Dendritic cell treated with granulocyte-macrophage colony-stimulating factor and Interleukin-4, amounts not matched to agents 40 ng/mL and 50 ng/mL, for 4 days (primary cell): ENCODE results near the gene HES1.
A peak's percentile ranks its signal among the peaks of the same experiment; 100 is the strongest.
"Not testable (repeated sequence)": the region's sequence is repeated elsewhere in the genome, so short reads cannot be mapped to it uniquely, and the experiment has no call there.

Source experiments
- H3K27ac Mint-ChIP-seq: one replicate; pipeline ENCODE4 v1.8.0; 2022; ENCODE audit warnings: mild to moderate bottlenecking, mixed read lengths
- H3K27me3 Mint-ChIP-seq: one replicate; pipeline ENCODE4 v1.8.0; 2022; ENCODE audit warnings: mild to moderate bottlenecking, mixed read lengths
- H3K36me3 Mint-ChIP-seq: one replicate; pipeline ENCODE4 v1.8.0; 2022; ENCODE audit warnings: low read depth, mixed read lengths
- H3K4me1 Mint-ChIP-seq: one replicate; pipeline ENCODE4 v1.8.0; 2022; ENCODE audit warnings: low read depth, mixed read lengths
- H3K4me3 Mint-ChIP-seq: one replicate; pipeline ENCODE4 v1.8.0; 2022; ENCODE audit warnings: mild to moderate bottlenecking, moderate library complexity, mixed read lengths
- H3K9me3 Mint-ChIP-seq: one replicate; pipeline ENCODE4 v1.8.0; 2022; ENCODE audit warnings: mixed read lengths
- intact Hi-C: fragments of 100-400 bp; cut with micrococcal nuclease; formaldehyde crosslinking; loops from one replicate; pipeline ENCODE4 v1.15.0; 2022

The HES1 gene

GRCh38 chr3:194135806-194136518, at the start of gene HES1:
Gene HES1, plus strand, starts transcription at chr3:194136148. Its CDS starts 233 bp downstream, at chr3:194136381.
- H3K36me3 Mint-ChIP-seq = no peaks in the 10 kb centered on the region
- intact Hi-C loops = loop anchor here (5.0 kb wide), 2 partner anchors 164 to 349 kb away; no protein-coding TSS in a partner anchor
- peak within 1 kb of the TSS; percentile 79 for H3K4me3 Mint-ChIP-seq
- peak within 1 kb of the TSS; percentile 71 for H3K27ac Mint-ChIP-seq
- H3K27me3 Mint-ChIP-seq = peaks cover 79% of the 10 kb centered on the region
- H3K4me1 Mint-ChIP-seq = peaks cover 43% of the 10 kb centered on the region
- no peaks in the 10 kb centered on the region for H3K9me3 Mint-ChIP-seq

GRCh38 chr3:194086388-194087075, 49.4 kb upstream of the HES1 start:
- H3K4me3 Mint-ChIP-seq = no peak overlapping the region
- intact Hi-C loops = loop anchor here (5.0 kb wide), 2 partner anchors 39 to 46 kb away; no protein-coding TSS in a partner anchor

GRCh38 chr3:194087280-194087679, 48.7 kb upstream of the HES1 start:
- H3K36me3 Mint-ChIP-seq = no peaks in the 10 kb centered on the region
- H3K4me3 Mint-ChIP-seq = no peak overlapping the region
- intact Hi-C loops = loop anchor here (5.0 kb wide), 2 partner anchors 40 to 45 kb away; no protein-coding TSS in a partner anchor
- H3K4me1 Mint-ChIP-seq = peaks cover 60% of the 10 kb centered on the region
- no peak overlapping the region for H3K27ac Mint-ChIP-seq
- no peaks in the 10 kb centered on the region for H3K9me3 Mint-ChIP-seq
- peaks cover 57% of the 10 kb centered on the region for H3K27me3 Mint-ChIP-seq

More at GRCh38 chr3:194086388-194087075, 49.4 kb upstream of the HES1 start:
- Mint-ChIP-seq H3K4me1 (peaks cover 58% of the 10 kb centered on the region), H3K27me3 (peaks cover 59% of the 10 kb centered on the region), H3K9me3 (no peaks in the 10 kb centered on the region), H3K27ac (no peak overlapping the region), H3K36me3 (no peaks in the 10 kb centered on the region)

- H3K4me3 Mint-ChIP-seq = peak overlapping the region; percentile 2
- peaks cover 52% of the 10 kb centered on the region for H3K27me3 Mint-ChIP-seq
- no peaks in the 10 kb centered on the region for H3K9me3 Mint-ChIP-seq
- H3K4me1 Mint-ChIP-seq = peaks cover 62% of the 10 kb centered on the region
- intact Hi-C loops = loop anchor here (5.0 kb wide), 2 partner anchors 41 to 44 kb away; no protein-coding TSS in a partner anchor
- no peaks in the 10 kb centered on the region for H3K36me3 Mint-ChIP-seq
- peak overlapping the region; percentile 84 for H3K27ac Mint-ChIP-seq
These were observed 47.7 kb upstream of the HES1 start for GRCh38 chr3:194087995-194088855.

GRCh38 chr3:194089357-194090177, 46.4 kb upstream of the HES1 start:
- intact Hi-C loops = loop anchor here (5.0 kb wide), 2 partner anchors 42 to 43 kb away; no protein-coding TSS in a partner anchor
- no peaks in the 10 kb centered on the region for H3K36me3 Mint-ChIP-seq
- peaks cover 40% of the 10 kb centered on the region for H3K27me3 Mint-ChIP-seq

GRCh38 chr3:194090178-194090555, 45.8 kb upstream of the HES1 start:
- intact Hi-C loops = not testable (repeated sequence)
- H3K4me1 Mint-ChIP-seq = peaks cover 74% of the 10 kb centered on the region

More at GRCh38 chr3:194089357-194090177, 46.4 kb upstream of the HES1 start:
- H3K27ac Mint-ChIP-seq = peak overlapping the region; percentile 84
- H3K4me1 Mint-ChIP-seq = peaks cover 71% of the 10 kb centered on the region
- H3K9me3 Mint-ChIP-seq = no peaks in the 10 kb centered on the region
- peak overlapping the region; percentile 58 for H3K4me3 Mint-ChIP-seq

GRCh38 chr3:194090716-194091115, 45.2 kb upstream of the HES1 start:
- H3K9me3 Mint-ChIP-seq = no peaks in the 10 kb centered on the region
- H3K36me3 Mint-ChIP-seq = no peaks in the 10 kb centered on the region
- intact Hi-C loops = no loop called here
- no peak overlapping the region for H3K4me3 Mint-ChIP-seq
- peak overlapping the region; percentile 27 for H3K27ac Mint-ChIP-seq
- H3K4me1 Mint-ChIP-seq = peaks cover 79% of the 10 kb centered on the region
- H3K27me3 Mint-ChIP-seq = peaks cover 37% of the 10 kb centered on the region

More at GRCh38 chr3:194090178-194090555, 45.8 kb upstream of the HES1 start:
- not testable (repeated sequence) for H3K4me3 Mint-ChIP-seq, H3K9me3 Mint-ChIP-seq, H3K36me3 Mint-ChIP-seq
- Mint-ChIP-seq H3K27ac (peak overlapping the region; percentile 84), H3K27me3 (peaks cover 36% of the 10 kb centered on the region)

- Mint-ChIP-seq H3K9me3 (no peaks in the 10 kb centered on the region), H3K4me3 (no peak overlapping the region), H3K36me3 (no peaks in the 10 kb centered on the region), H3K27me3 (peaks cover 34% of the 10 kb centered on the region), H3K4me1 (peaks cover 82% of the 10 kb centered on the region), H3K27ac (peak overlapping the region; percentile 27)
- intact Hi-C loops = no loop called here
These were observed 44.8 kb upstream of the HES1 start for GRCh38 chr3:194091141-194091540.

GRCh38 chr3:194091897-194092296, 44.1 kb upstream of the HES1 start:
- Mint-ChIP-seq H3K27me3 (peaks cover 29% of the 10 kb centered on the region), H3K4me1 (peaks cover 78% of the 10 kb centered on the region)
- intact Hi-C loops, H3K4me3 Mint-ChIP-seq, H3K36me3 Mint-ChIP-seq, H3K9me3 Mint-ChIP-seq, H3K27ac Mint-ChIP-seq: not testable (repeated sequence)

GRCh38 chr3:194092881-194093301, 43.1 kb upstream of the HES1 start:
- H3K4me3 Mint-ChIP-seq = no peak overlapping the region
- no peak overlapping the region for H3K27ac Mint-ChIP-seq
- H3K27me3 Mint-ChIP-seq = peaks cover 28% of the 10 kb centered on the region
- no peaks in the 10 kb centered on the region for H3K9me3 Mint-ChIP-seq
- H3K4me1 Mint-ChIP-seq = peaks cover 80% of the 10 kb centered on the region
- no peaks in the 10 kb centered on the region for H3K36me3 Mint-ChIP-seq
- intact Hi-C loops = no loop called here

- no peaks in the 10 kb centered on the region for H3K9me3 Mint-ChIP-seq
- H3K27me3 Mint-ChIP-seq = peaks cover 33% of the 10 kb centered on the region
- intact Hi-C loops = no loop called here
- H3K36me3 Mint-ChIP-seq = no peaks in the 10 kb centered on the region
- no peak overlapping the region for H3K4me3 Mint-ChIP-seq
- no peak overlapping the region for H3K27ac Mint-ChIP-seq
- H3K4me1 Mint-ChIP-seq = peaks cover 81% of the 10 kb centered on the region
These were observed 42.1 kb upstream of the HES1 start for GRCh38 chr3:194093842-194094241.

- peaks cover 74% of the 10 kb centered on the region for H3K4me1 Mint-ChIP-seq
- intact Hi-C loops = no loop called here
- no peak overlapping the region for H3K4me3 Mint-ChIP-seq
- peaks cover 48% of the 10 kb centered on the region for H3K27me3 Mint-ChIP-seq
- no peaks in the 10 kb centered on the region for H3K36me3 Mint-ChIP-seq
- no peaks in the 10 kb centered on the region for H3K9me3 Mint-ChIP-seq
- no peak overlapping the region for H3K27ac Mint-ChIP-seq
These were observed 40.5 kb upstream of the HES1 start for GRCh38 chr3:194095464-194095863.

- Mint-ChIP-seq H3K4me1 (peaks cover 70% of the 10 kb centered on the region), H3K27me3 (peaks cover 50% of the 10 kb centered on the region), H3K36me3 (no peaks in the 10 kb centered on the region), H3K27ac (no peak overlapping the region), H3K9me3 (no peaks in the 10 kb centered on the region), H3K4me3 (no peak overlapping the region)
- intact Hi-C loops = no loop called here
These were observed 40.0 kb upstream of the HES1 start for GRCh38 chr3:194095902-194096301.
